B cell (primary cell): ENCODE data around the gene LRRC57. TPM values are rescaled to one million over a fixed set of nuclear protein-coding genes. Genes with fewer than 3 reads are reported as not detected.

Experiments used
- ATAC-seq: fragments of 200-7000 bp; cut with Tn5 transposase; one replicate; pipeline ENCODE4 v1.10.0; 2021; ENCODE audit warnings: low read depth, mild to moderate bottlenecking, moderate number of reproducible peaks, moderate library complexity
- CTCF ChIA-PET: fragments of 350-600 bp; sonication (Branson Sonifier 250); formaldehyde crosslinking; loops from one replicate; lab custom pipeline; 2021; ENCODE audit warnings: antibody characterized with exemption, inconsistent platforms; lab: Charles Lee
- POLR2A ChIA-PET: fragments of 350-600 bp; sonication (Branson Sonifier 250); formaldehyde crosslinking; loops from one replicate; lab custom pipeline; 2021; ENCODE audit warnings: antibody characterized with exemption; lab: Charles Lee
- DNase-seq: peaks from one replicate; pipeline ENCODE4 v3.0.0; 2013
- H2AFZ ChIP-seq: 2 replicates; pipeline ENCODE4 v1.6.1; 2012; ENCODE audit warnings: mild to moderate bottlenecking, low read depth, low read length; ENCODE audit not compliant: insufficient read depth, poor library complexity, severe bottlenecking
- H3K27ac ChIP-seq, 2 donors: 1 replicate in 1 of 2; 2 replicates in 1 of 2; pipeline ENCODE4 v1.5.1; 2012 to 2013; ENCODE audit warnings: low read length in 2 of 2, mild to moderate bottlenecking in 2 of 2, moderate library complexity in 1 of 2
- H3K27me3 ChIP-seq, 4 experiments: fragments of 200-600 bp in 1 of 4; sonication (generic) in 1 of 4; replicated peaks in 1 of 4; 1 replicate in 2 of 4; 2 replicates in 2 of 4; pipeline versions ENCODE4 v1.6.1 to v1.7.0; 2013 to 2016; ENCODE audit warnings: low read length in 3 of 4, mild to moderate bottlenecking in 2 of 4, mixed read lengths in 1 of 4, moderate library complexity in 1 of 4; ENCODE audit not compliant: insufficient read depth in 4 of 4, control insufficient read depth in 3 of 4; ENCODE audit errors: control extremely low read depth in 1 of 4
- H3K36me3 ChIP-seq, 2 experiments: replicated peaks in 1 of 2; 1 replicate in 1 of 2; 2 replicates in 1 of 2; pipeline versions ENCODE4 v1.6.1 to v1.7.1; 2013; ENCODE audit warnings: low read length in 1 of 2; ENCODE audit not compliant: insufficient read depth in 2 of 2, control insufficient read depth in 1 of 2; ENCODE audit errors: control extremely low read depth in 1 of 2, extremely low read depth in 1 of 2
- H3K4me1 ChIP-seq, 2 donors: fragments of 200-600 bp in 1 of 2; sonication (generic) in 1 of 2; 1 replicate in 1 of 2; 2 replicates in 1 of 2; pipeline versions ENCODE4 v1.5.1 to v1.6.1; 2013 to 2017; ENCODE audit warnings: low read length in 2 of 2; ENCODE audit not compliant: control insufficient read depth in 2 of 2, insufficient read depth in 2 of 2
- H3K4me2 ChIP-seq: replicated peaks from 2 replicates; pipeline ENCODE3; 2012; ENCODE audit warnings: mild to moderate bottlenecking, low read depth, low read length; ENCODE audit not compliant: poor library complexity, severe bottlenecking
- H3K4me3 ChIP-seq, 5 experiments: fragments of 200-600 bp in 1 of 5; sonication (generic) in 1 of 5; 1 replicate in 3 of 5; 2 replicates in 2 of 5; pipeline versions ENCODE4 v1.5.1 to v1.7.0; 2011 to 2016; ENCODE audit warnings: low read length in 4 of 5, mild to moderate bottlenecking in 4 of 5, low read depth in 2 of 5, control low read depth in 1 of 5, moderate library complexity in 1 of 5; ENCODE audit not compliant: insufficient read depth in 1 of 5; ENCODE audit errors: control extremely low read depth in 1 of 5, extremely low read depth in 1 of 5
- H3K79me2 ChIP-seq: fragments of 200-600 bp; sonication (generic); one replicate; pipeline ENCODE4 v1.6.0; 2016; ENCODE audit warnings: low read length; ENCODE audit not compliant: control insufficient read depth, insufficient read depth
- H3K9ac ChIP-seq: fragments of 200-600 bp; sonication (generic); 2 replicates; pipeline ENCODE4 v1.6.1; 2017; ENCODE audit warnings: mild to moderate bottlenecking, low read length, moderate library complexity
- H3K9me3 ChIP-seq, 3 donors: one replicate each; pipeline versions ENCODE4 v1.6.1 to v1.7.1; 2013; ENCODE audit warnings: low read length in 2 of 3; ENCODE audit not compliant: control insufficient read depth in 2 of 3, insufficient read depth in 1 of 3; ENCODE audit errors: control extremely low read depth in 1 of 3
- H4K20me1 ChIP-seq: 2 replicates; pipeline ENCODE4 v1.6.0; 2012; ENCODE audit warnings: mild to moderate bottlenecking, low read length; ENCODE audit not compliant: insufficient read depth, control insufficient read depth, poor library complexity, severe bottlenecking
- H3K27ac Mint-ChIP-seq: one replicate; pipeline ENCODE4 v1.8.0; 2021; ENCODE audit warnings: mixed read lengths
- H3K27me3 Mint-ChIP-seq: one replicate; pipeline ENCODE4 v1.8.0; 2021; ENCODE audit warnings: mixed read lengths
- H3K4me1 Mint-ChIP-seq: one replicate; pipeline ENCODE4 v1.8.0; 2021; ENCODE audit warnings: mixed read lengths
- H3K4me3 Mint-ChIP-seq: one replicate; pipeline ENCODE4 v1.8.0; 2021; ENCODE audit warnings: mixed read lengths
- H3K9me3 Mint-ChIP-seq: one replicate; pipeline ENCODE4 v1.8.0; 2022; ENCODE audit warnings: mixed read lengths; ENCODE audit not compliant: insufficient read depth
- CTCF ChIP-seq: fragments of 200-600 bp; IDR thresholded peaks from one replicate; pipeline ENCODE4 v1.8.0; 2022; ENCODE audit warnings: antibody characterized with exemption, mild to moderate bottlenecking
- EZH2 ChIP-seq: IDR thresholded peaks from 2 replicates; pipeline ENCODE4 v1.6.1; 2012; ENCODE audit warnings: borderline replicate concordance, low read depth, mild to moderate bottlenecking, moderate library complexity, low read length; ENCODE audit not compliant: insufficient read depth, poor library complexity, severe bottlenecking
- WGBS: methylation state at CpG from one replicate; pipeline ENCODE4 v1.1.5; 2013; ENCODE audit warnings: missing lambda C conversion rate; ENCODE audit not compliant: insufficient coverage; 5-methylcytosine and 5-hydroxymethylcytosine counted together
- intact Hi-C: fragments of 100-400 bp; cut with micrococcal nuclease; formaldehyde crosslinking; loops from one replicate; pipeline ENCODE4 v1.10.0; 2022
- polyA plus RNA-seq: library from polyadenylated mRNA; depleted of rRNA; stranded (reverse); fragments of >200 nt; gene quantifications from 2 replicates; pipeline ENCODE4 v1.2.3, GENCODE V29; 2012
- total RNA-seq, 2 donors: library from RNA; stranded (reverse); fragments of 120-200 nt in 1 of 2; gene quantifications; 1 replicate in 1 of 2; 2 replicates in 1 of 2; pipeline versions ENCODE4 v1.2.3 to v1.2.4, GENCODE V29; 2013 to 2022

The LRRC57 gene
- total and polyA plus RNA-seq, 2 donors (not counting 1 experiment from before 2014, with no cell fraction given): 13.9 to 25.4 TPM

DNA sequence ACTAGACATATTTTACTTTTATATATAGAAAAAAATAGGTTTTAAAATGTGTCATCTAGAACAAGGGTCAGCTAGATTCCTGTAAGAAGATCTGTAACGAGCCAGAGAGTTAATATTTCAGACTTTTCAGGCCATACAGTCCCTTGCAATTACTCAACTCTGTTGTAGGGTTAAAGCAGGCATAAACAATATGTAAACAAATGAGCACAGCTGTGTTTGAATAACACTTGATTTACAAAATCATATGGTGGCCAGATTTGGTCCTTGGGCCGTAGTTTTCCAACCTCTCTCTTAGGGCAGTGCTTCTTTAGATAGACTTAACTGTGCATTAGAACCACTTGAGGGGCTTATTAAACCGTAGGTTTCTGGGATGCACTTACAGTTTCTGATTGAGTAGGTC lies 19.6 kb downstream of the LRRC57 start:
- H3K27me3 ChIP-seq: no peaks in the 10 kb centered on the region
- H3K36me3 ChIP-seq: peaks cover 14 to 55% of the 10 kb centered on the region in 2 experiments
- H3K4me3 Mint-ChIP-seq: no peak overlapping the region
- intact Hi-C loops: no loop called here
- ATAC-seq: no peak
- ChIA-PET POLR2A (interaction anchor here (1.1 kb wide), 1 partner anchor 38 kb away, joined by 3 read pairs; the partner anchor contains the start of gene ZNF106), CTCF (interaction anchor here (1.4 kb wide), 1 partner anchor 11 kb away, joined by 3 read pairs; no protein-coding TSS in a partner anchor)
- H3K79me2 ChIP-seq: no peaks in the 10 kb centered on the region
- no peaks in the 10 kb centered on the region for H3K9me3 Mint-ChIP-seq
- no peak overlapping the region for H2AFZ ChIP-seq
- no peak overlapping the region for H3K9ac ChIP-seq
- H4K20me1 ChIP-seq: no peaks in the 10 kb centered on the region
- no peak for DNase-seq
- no peak overlapping the region for H3K4me3 ChIP-seq
- no peak overlapping the region for H3K4me2 ChIP-seq
- H3K9me3 ChIP-seq: no peaks in the 10 kb centered on the region
- H3K27ac ChIP-seq: no peak overlapping the region
- no peak for TF ChIP-seq CTCF
- no peak for TF ChIP-seq EZH2
- H3K4me1 ChIP-seq: no peaks in the 10 kb centered on the region
- H3K27ac Mint-ChIP-seq: no peak overlapping the region
- H3K27me3 Mint-ChIP-seq: no peaks in the 10 kb centered on the region
- 100% methylated on average over 1 of the region's 3 CpGs for WGBS
- H3K4me1 Mint-ChIP-seq: no peaks in the 10 kb centered on the region

GRCh38 chr15:42523331-42523730 lies 25.3 kb downstream of the LRRC57 start:
- H3K9ac ChIP-seq: no peak overlapping the region
- ATAC-seq (no peak), DNase-seq (no peak)
- H3K79me2 ChIP-seq: peaks cover 2% of the 10 kb centered on the region
- no peak overlapping the region for H3K27ac Mint-ChIP-seq
- H3K4me2 ChIP-seq: no peak overlapping the region
- H2AFZ ChIP-seq: no peak overlapping the region
- H3K9me3 ChIP-seq: no peaks in the 10 kb centered on the region
- no peaks in the 10 kb centered on the region for H4K20me1 ChIP-seq
- H3K36me3 ChIP-seq: peaks cover 7 to 37% of the 10 kb centered on the region in 2 experiments
- no peaks in the 10 kb centered on the region for H3K4me1 Mint-ChIP-seq
- no peak overlapping the region for H3K4me3 ChIP-seq
- intact Hi-C loops: no loop called here
- H3K27me3 Mint-ChIP-seq: no peaks in the 10 kb centered on the region
- ChIA-PET POLR2A (no interaction called here), CTCF (no interaction called here)
- H3K4me3 Mint-ChIP-seq: no peak overlapping the region
- H3K9me3 Mint-ChIP-seq: no peaks in the 10 kb centered on the region
- no peaks in the 10 kb centered on the region for H3K4me1 ChIP-seq
- no peak overlapping the region for H3K27ac ChIP-seq
- no peaks in the 10 kb centered on the region for H3K27me3 ChIP-seq
- WGBS: no CpG with 5 or more reads among the region's 2 CpGs
- TF ChIP-seq EZH2 (no peak), CTCF (no peak)
